NCI-H1092 treated with DMSO at 0.1 percent for 48 hours (cell line): ENCODE measurements around the gene GIPC1.
"Not testable (repeated sequence)": the region's sequence is repeated elsewhere in the genome, so short reads cannot be mapped to it uniquely, and the experiment has no call there.

Experiments
- DNase-seq: peaks from one replicate; lab custom pipeline; 2025; lab: John Stamatoyannopoulos, UW

GIPC1 gene

DNA sequence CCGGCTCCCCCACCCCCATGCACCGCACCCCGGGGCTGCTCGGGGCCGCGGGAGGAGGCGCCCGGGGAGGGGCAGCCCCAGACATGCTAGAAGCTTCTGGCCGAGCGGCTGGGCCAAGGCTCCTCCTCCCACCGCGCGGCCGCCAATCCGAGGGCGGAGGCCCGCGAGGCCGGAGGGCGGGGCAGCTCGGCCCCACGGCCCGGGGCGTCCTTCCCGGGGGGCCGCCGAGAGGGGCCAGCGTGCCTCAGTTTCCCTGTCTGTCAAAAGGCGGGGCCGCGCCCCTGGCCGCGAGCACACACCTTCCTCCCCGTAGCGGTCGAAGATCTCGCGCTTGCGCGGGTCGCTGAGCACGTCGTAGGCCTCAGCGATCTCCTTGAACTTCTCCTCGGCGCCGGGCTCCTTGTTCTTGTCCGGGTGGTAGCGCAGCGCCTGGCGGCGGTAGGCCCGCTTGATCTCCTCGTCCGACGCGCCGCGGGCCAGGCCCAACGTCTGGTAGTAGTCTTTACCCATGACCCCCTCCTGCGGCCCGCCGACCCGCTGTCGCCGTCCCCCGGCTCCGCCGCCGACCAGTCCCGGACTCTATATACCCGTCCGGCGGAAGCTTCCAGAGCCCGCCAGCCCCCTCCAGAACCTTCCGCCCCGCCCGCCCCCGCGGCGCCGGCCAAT is 22.0 kb upstream of the GIPC1 start, which contains the start of gene DNAJB1:
Gene DNAJB1, minus strand, starts transcription at position 558 of the 666 bp plus-strand sequence. Its CDS starts 48 bp downstream, at position 510.
- peak; percentile 62 for DNase-seq

GRCh38 chr19:14517446-14517839 is 21.5 kb upstream of the GIPC1 start:
- DNase-seq: no peak

GRCh38 chr19:14516746-14517438 is 21.0 kb upstream of the GIPC1 start:
- DNase-seq: no peak

DNA sequence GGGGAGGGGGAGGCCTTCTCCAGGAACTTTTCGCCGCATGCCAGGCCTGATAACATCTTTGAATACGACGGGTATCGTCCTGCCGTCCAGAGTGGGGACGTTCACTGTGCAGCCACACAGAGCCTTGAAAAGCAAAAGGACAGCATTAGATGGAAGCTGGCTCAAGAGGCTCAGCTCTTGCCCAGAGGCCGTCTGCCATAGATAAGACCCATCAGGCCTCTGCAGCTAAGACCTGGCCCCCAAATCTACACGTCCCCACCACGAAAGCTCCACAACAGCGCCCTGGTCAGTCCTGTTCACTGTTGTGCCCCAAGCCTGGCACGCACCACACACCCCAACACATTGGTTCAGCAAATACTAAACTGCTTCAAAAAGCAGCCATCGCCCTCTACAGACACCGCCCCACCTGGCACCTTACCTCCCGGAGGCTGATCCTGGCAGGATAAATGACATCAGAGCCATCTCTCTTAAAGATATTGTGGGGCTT is 20.2 kb upstream of the GIPC1 start:
- no peak for DNase-seq

- DNase-seq: no peak
These were observed 19.6 kb upstream of the GIPC1 start for GRCh38 chr19:14515501-14516047.

DNA sequence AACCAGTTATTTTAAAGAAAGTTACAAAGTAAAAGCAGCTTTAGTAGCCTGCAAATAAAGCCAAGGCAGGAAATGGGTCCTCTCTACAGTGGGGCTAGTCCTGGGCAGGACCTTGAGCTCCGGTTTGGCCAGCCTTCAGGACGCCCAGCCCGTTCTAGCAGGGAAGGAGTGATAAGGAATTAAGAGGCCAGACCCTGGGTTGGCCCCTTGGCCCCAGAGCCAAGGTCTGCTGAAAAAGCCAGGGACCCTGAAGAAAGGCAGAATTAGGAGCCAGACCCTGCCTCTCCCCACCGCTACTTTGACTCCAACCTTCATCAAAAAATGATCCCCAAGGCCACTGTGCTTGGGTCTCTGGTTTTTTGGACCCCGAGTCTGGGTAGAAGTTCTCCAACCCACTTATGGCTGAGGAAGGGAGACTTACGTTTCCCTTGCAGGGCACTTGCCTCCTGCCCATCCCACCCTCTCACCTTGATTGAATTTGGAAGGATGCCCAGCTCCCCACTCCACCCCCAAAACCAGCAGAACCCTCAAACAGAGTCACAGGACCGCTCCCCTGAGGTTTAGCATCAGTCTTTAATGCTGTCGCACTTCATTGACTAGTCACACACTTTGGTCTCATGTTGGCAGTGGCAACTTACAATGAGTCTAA is 18.4 kb upstream of the GIPC1 start:
- no peak for DNase-seq

DNA sequence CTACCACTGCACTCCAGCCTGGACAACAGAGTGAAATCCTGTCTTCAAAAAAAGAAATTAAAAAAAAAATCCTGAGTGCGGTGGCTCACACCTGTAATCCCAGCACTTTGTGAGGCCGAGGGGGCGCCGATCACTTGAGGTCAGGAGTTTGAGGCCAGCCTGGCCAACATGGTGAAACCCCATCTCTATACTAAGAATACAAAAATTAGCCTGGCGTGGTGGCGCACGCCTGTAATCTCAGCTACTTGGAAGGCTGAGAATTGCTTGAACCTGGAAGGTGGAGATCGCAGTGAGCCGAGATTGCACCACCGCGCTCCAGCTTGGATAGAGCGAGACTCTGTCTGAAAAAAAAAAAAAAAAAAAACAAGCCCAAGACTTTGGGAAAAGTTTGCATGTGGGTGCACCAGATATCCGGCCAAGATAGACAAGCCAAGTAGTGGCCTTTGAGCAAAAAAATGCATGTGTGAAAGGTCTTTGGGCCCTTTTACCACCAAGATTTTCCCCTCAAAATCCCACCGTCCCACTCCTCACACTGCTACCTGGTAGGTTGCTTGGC is 16.6 kb upstream of the GIPC1 start:
- DNase-seq: no peak

DNA sequence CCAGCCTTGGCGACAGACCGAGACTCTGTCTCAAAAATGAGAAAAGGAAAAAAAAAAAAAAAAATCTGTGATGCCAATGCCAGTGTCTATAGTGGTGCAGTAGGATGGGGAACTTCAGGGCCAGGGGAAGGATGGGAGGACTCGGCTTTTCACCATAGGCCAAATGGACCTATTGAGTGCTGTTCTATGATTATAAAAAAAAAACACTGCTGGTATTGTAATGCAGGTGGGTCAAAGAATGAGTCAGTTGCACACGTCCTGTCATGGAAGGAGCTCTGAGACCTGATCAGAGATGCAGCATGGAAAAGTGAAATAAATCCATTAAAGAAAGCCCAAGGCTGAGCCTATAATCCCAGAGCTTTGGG is 15.3 kb upstream of the GIPC1 start:
- DNase-seq: no peak

GRCh38 chr19:14510311-14511228 is 14.6 kb upstream of the GIPC1 start:
- DNase-seq: no peak

- DNase-seq: no peak
These were observed 12.0 kb upstream of the GIPC1 start for GRCh38 chr19:14507704-14508542.

DNA sequence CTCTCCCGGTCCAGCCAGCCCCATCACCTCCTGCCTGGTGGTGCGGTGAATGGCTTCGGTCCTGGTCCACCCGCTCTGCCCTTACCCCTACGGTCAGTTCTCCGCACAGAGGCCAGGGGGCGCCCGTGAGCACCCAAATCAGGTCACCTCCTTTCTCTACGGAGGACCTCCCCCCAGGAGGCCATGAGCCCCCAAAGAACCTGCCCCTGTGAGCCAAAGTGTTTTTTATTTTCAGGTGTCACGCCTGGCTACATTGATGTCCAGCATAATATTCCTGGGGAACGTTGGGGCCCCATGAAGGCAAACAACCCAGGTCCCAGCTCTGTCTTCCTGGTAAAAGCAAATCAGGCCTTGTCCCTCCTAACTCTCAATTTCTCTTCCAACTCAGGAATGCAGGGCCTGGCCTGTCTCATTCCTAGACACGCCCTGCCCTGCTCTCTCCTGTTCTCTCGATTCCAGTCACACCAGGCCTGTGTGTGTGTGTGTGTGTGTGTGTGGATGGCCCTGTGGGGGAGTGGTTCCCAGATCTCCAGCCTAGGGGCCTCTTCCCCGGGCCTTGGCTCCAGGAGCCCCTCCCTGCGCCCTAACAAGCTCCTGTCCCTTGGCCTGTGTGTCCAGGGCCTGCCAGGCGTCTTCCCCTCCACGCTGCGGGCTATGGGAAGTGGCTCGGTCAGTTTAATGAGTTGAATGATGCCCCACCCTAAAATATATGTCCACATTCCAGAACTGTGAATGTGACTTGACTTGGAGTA is 9.7 kb upstream of the GIPC1 start:
- DNase-seq: peak; percentile 11

GRCh38 chr19:14504575-14504974 is 8.6 kb upstream of the GIPC1 start:
- not testable (repeated sequence) for DNase-seq

- no peak for DNase-seq
These were observed 7.4 kb upstream of the GIPC1 start for GRCh38 chr19:14503285-14503684.

DNA sequence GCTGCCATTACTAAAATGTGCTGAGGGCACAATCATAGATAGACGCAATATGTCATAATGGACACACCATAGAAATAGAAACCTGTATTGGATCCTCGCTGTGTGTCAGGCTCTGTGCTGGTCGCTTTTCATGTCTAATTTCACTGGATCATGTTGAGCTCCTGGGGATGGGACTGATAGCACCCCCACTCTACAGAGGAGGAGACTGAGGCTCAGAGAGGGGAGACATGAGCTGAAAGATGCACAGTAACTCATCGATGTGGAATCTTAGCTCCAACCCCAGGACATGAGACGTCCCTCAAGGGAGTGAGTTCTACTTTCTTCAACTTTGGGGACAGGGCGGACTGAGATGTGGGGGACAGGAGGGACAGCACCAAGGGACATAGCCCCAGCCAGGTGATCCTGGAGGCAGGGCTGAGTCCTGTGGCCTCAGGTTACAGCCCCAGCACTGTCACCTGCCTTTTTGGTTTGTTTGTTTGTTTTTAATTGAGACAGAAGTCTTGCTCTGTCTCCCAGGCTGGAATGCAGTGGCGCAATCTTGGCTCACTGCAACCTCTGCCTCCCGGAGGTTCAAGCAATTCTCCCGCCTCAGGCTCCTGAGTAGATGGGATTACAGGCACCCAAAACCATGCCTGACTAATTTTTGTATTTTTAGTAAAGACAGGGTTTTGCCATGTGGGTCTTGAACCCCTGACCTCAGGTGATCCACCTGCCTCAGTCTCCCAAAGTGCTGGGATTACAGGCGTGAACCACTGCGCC is 6.6 kb upstream of the GIPC1 start:
- no peak for DNase-seq

GRCh38 chr19:14497228-14497921 is 1.4 kb upstream of the GIPC1 start:
- no peak for DNase-seq

DNA sequence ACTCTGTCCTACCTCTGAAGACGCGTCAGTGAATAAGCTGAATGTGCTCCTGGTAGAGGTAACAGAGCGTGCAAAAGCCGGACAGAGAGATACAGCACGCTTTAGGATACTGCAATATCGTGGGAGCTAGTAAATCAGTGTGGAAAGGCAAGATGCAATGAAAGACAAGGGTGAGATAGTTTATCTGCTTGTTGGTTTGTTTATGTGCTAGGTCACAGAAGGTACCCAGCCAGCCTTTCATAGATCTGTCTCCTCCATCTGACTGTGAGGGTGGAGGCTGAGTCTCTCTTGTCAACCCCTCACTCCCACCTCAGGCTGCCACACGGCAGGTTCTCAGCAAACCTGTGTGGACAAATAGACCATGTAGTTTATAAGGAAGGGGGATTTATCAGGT is 904 bp upstream of the GIPC1 start:
- peak; percentile 40 for DNase-seq

DNA sequence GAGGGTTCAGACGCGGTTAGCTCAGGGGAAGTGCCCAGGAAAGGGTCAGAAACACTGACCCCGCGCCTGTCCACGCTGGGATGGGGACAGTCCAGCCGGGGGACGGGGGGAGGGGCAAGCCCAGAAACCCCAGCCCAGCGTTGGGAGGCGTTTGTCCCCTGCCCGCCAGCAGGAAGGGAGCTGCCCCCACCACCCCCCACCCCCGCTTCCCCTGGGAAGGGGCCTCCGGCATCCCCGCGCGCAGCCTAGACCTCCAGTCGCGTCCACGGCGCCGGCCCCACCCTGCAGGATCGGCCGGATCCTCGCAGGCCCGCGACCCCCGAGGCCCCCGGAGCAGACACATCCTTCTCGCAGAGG is 277 bp downstream of the GIPC1 start:
- no peak for DNase-seq

DNA sequence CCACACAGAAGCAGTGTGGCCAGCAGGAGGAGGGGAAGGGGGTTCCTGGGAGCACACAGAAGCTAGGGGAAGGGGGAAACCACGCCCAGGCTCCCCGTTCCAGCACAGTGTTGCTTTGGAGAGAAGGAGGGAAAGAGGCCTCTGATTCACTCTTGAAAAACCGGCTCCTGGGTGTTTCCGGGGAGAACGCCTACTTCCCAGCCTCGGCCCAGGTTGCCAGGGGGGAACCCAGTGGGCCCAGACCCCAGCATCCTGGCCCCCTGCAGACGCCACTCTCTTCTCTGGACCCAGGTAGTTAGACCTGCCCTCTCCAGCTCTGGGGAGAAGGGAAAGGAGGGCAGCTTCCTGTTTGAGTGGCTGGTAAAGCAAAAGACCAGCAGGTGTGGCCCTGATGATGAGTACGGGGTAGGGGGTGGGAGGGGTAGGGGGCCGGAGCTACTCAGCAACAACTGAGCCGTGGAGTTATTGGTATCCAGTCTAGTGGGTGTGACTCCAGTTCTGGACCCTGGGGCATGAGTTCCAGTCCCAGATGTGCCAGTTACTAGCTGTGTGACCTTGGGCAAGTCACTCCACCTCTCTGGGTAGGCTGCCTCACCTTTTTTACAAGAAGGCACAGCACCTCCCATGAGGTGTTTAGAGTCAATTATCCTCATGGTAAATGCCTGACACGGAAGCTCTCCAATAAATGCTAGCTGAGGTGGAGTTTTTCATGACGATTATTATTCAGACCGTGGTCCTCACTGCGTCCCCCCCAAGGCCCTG is 836 bp downstream of the GIPC1 start:
- no peak for DNase-seq
